Neural progenitor cell (in vitro differentiated cells): Measurements from ENCODE around the gene GH1. TPM values are rescaled to one million over a fixed set of nuclear protein-coding genes. Genes with fewer than 3 reads are reported as not detected.
A peak's percentile ranks its signal among the peaks of the same experiment; 100 is the strongest.
"Not testable (repeated sequence)": the region's sequence is repeated elsewhere in the genome, so short reads cannot be mapped to it uniquely, and the experiment has no call there.

Source experiments
- DNase-seq: peaks from one replicate; pipeline ENCODE4 v3.0.0-alpha.2; 2016; ENCODE audit warnings: low spot score
- H2AFZ ChIP-seq: fragments of 200-600 bp; sonication (generic); replicated peaks from 2 replicates; pipeline ENCODE4 v1.6.1; 2016; ENCODE audit warnings: antibody characterized with exemption
- H3F3A ChIP-seq: fragments of 200-600 bp; sonication (generic); 2 replicates; pipeline ENCODE4 v1.6.1; 2016; ENCODE audit warnings: antibody characterized with exemption, low read depth
- H3K27ac ChIP-seq: fragments of 200-600 bp; sonication (generic); 2 replicates; pipeline ENCODE4 v1.5.1; 2016; ENCODE audit warnings: mild to moderate bottlenecking
- H3K27me3 ChIP-seq: fragments of 200-600 bp; sonication (generic); 2 replicates; pipeline ENCODE4 v1.6.1; 2016; ENCODE audit warnings: mild to moderate bottlenecking, moderate library complexity
- H3K36me3 ChIP-seq: fragments of 200-600 bp; sonication (generic); 2 replicates; pipeline ENCODE4 v1.5.1; 2016
- H3K4me1 ChIP-seq: fragments of 200-600 bp; sonication (generic); 2 replicates; pipeline ENCODE4 v1.6.1; 2016; ENCODE audit warnings: mixed run types
- H3K4me2 ChIP-seq: fragments of 200-600 bp; sonication (generic); 2 replicates; pipeline ENCODE4 v1.6.1; 2016
- H3K4me3 ChIP-seq: fragments of 200-600 bp; sonication (generic); 2 replicates; pipeline ENCODE4 v1.5.1; 2016
- H3K79me2 ChIP-seq: fragments of 200-600 bp; sonication (generic); 2 replicates; pipeline ENCODE4 v1.6.1; 2016; ENCODE audit warnings: low read depth
- H3K9ac ChIP-seq: fragments of 200-600 bp; sonication (generic); 2 replicates; pipeline ENCODE4 v1.6.1; 2016
- H3K9me3 ChIP-seq: fragments of 200-600 bp; sonication (generic); 2 replicates; pipeline ENCODE4 v1.5.1; 2016; ENCODE audit warnings: low read depth
- H4K20me1 ChIP-seq: fragments of 200-600 bp; sonication (generic); 2 replicates; pipeline ENCODE4 v1.6.1; 2016; ENCODE audit warnings: low read depth
- H3K27ac Mint-ChIP-seq: 3 replicates; pipeline ENCODE4 v1.8.0; 2021; ENCODE audit warnings: mixed read lengths
- H3K27me3 Mint-ChIP-seq: 2 replicates; pipeline ENCODE4 v1.8.0; 2022; ENCODE audit warnings: low read depth, mild to moderate bottlenecking, inconsistent platforms, moderate library complexity, mixed read lengths; ENCODE audit not compliant: insufficient read depth
- H3K36me3 Mint-ChIP-seq: 3 replicates; pipeline ENCODE4 v1.8.0; 2021; ENCODE audit warnings: mixed read lengths
- H3K4me1 Mint-ChIP-seq: 3 replicates; pipeline ENCODE4 v1.8.0; 2021; ENCODE audit warnings: mixed read lengths
- H3K4me3 Mint-ChIP-seq: 3 replicates; pipeline ENCODE4 v1.8.0; 2021; ENCODE audit warnings: mild to moderate bottlenecking, moderate library complexity, mixed read lengths
- H3K9me3 Mint-ChIP-seq: 3 replicates; pipeline ENCODE4 v1.8.0; 2020; ENCODE audit warnings: mixed read lengths
- total RNA-seq: library from RNA; depleted of rRNA; stranded (reverse); fragments of >200 nt; gene quantifications from 2 replicates; pipeline ENCODE4 v1.2.3, GENCODE V29; 2015; ENCODE audit warnings: low replicate concordance
- TF ChIP-seq, protein P1 (sequence below): fragments of 200-600 bp; sonication (generic); IDR thresholded peaks from 2 replicates; pipeline ENCODE4 v1.5.1; 2017; ENCODE audit warnings: antibody characterized with exemption, mild to moderate bottlenecking

GH1 gene
- total RNA-seq, 1 donor from 2014 or later: not detected

DNA sequence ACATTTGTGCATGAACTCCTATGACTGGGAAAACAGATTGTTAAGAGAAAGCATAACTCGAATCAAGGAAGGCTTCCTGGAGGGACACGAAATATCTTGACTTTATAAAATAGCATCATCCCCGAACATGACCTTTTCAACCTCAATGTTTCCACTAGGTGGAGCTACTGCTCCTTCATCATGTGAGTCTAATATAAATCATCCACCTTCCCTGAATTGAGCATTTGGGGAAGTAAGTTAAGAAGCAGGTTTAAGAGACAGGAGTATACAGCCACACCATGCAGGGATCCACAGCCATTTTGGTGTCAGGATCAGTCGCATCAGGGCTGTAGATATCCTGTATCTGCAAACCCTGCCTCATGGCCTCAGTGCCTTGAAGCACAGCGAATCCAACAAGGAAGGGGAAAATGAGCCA lies 14.8 kb downstream of the GH1 start:
- H3K27me3 ChIP-seq, H3K4me1 Mint-ChIP-seq, H3K79me2 ChIP-seq, H3K27ac ChIP-seq, H3K4me2 ChIP-seq, H3K36me3 Mint-ChIP-seq, DNase-seq, H3K36me3 ChIP-seq, H4K20me1 ChIP-seq, H3K9me3 ChIP-seq, H3K4me3 Mint-ChIP-seq, H3F3A ChIP-seq, H3K4me1 ChIP-seq, H3K9me3 Mint-ChIP-seq, H3K9ac ChIP-seq, H2AFZ ChIP-seq, H3K27me3 Mint-ChIP-seq, H3K4me3 ChIP-seq: not testable (repeated sequence)
- H3K27ac Mint-ChIP-seq: peak overlapping the region; percentile 90
- TF ChIP-seq, protein P1, sequence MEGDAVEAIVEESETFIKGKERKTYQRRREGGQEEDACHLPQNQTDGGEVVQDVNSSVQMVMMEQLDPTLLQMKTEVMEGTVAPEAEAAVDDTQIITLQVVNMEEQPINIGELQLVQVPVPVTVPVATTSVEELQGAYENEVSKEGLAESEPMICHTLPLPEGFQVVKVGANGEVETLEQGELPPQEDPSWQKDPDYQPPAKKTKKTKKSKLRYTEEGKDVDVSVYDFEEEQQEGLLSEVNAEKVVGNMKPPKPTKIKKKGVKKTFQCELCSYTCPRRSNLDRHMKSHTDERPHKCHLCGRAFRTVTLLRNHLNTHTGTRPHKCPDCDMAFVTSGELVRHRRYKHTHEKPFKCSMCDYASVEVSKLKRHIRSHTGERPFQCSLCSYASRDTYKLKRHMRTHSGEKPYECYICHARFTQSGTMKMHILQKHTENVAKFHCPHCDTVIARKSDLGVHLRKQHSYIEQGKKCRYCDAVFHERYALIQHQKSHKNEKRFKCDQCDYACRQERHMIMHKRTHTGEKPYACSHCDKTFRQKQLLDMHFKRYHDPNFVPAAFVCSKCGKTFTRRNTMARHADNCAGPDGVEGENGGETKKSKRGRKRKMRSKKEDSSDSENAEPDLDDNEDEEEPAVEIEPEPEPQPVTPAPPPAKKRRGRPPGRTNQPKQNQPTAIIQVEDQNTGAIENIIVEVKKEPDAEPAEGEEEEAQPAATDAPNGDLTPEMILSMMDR: peak; percentile 62

DNA sequence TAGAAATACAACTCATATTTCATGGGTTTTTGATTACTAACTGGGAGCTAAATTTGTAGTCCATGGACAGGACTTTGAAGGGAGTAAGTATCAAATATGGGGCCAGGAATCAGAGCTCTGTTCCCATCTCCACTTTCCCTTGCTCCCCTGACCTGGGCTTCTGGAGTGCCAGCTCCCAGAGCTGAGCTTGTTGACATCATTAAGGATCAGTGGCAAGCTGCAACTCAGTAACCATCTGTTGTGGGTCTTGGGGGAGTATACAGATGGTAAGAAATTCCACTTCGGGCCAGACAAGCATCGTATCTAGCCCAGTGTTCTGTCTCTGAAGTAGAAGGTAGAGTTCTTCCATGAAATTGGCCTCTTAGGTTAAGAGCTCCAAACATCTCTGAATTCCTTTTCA lies 16.7 kb downstream of the GH1 start:
- H4K20me1 ChIP-seq, H3K4me3 ChIP-seq, H3K9me3 Mint-ChIP-seq, H3K9me3 ChIP-seq, H2AFZ ChIP-seq, H3K9ac ChIP-seq, H3K79me2 ChIP-seq, H3F3A ChIP-seq, H3K4me3 Mint-ChIP-seq, H3K27ac Mint-ChIP-seq, H3K27me3 ChIP-seq, H3K4me1 ChIP-seq, DNase-seq, H3K4me1 Mint-ChIP-seq, H3K27me3 Mint-ChIP-seq, H3K36me3 ChIP-seq, H3K36me3 Mint-ChIP-seq, H3K27ac ChIP-seq, H3K4me2 ChIP-seq: not testable (repeated sequence)

DNA sequence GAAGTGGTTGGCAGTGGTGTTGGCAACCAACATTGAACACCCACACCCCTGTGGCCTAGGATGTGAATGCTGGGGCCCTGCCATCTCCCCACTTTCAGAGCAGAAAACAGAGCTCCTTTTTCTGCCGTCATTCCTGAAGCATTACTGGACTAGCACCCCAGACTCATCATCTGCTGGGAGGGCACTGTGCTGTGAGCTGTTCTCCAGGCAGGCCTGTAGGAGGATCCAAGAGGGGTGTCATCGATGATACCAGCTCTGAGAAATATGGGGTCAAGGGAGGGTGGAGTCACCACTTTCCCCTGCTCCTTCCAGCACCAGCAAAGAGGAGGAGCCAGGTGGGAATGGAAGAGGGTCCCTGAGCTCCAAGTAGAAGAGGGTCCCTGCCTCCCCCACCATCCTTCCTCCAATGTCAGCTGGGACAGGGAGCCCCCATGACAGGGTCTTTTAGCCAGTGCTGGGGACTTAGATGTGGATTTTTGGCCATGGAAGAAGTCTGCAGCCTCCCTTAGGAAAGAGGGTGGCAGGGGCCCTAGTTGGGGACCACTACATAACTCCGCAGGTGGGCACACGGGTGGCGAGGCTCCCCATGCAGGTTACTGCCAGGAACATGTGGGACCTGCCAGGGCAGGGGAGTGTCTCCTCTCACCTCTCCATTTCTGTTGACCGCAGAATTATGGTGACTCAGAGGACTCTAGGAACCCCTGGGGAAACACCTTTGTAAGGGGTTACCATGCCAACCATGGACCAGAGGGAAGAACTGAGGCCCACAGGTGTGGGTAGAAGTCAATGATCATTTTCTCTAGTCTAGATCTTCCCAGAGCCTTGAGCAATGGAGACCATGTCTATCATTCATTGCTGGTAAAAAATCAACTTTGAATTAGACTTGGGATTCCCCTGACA lies 19.5 kb downstream of the GH1 start:
- not testable (repeated sequence) for H3K27ac Mint-ChIP-seq, H3K27me3 ChIP-seq, H3K36me3 ChIP-seq, H3K4me2 ChIP-seq, H3K9me3 ChIP-seq, H3K4me3 Mint-ChIP-seq, DNase-seq, H4K20me1 ChIP-seq, H3K9me3 Mint-ChIP-seq, H3K79me2 ChIP-seq, H2AFZ ChIP-seq, H3K4me3 ChIP-seq, H3K27me3 Mint-ChIP-seq, H3F3A ChIP-seq, H3K9ac ChIP-seq, H3K36me3 Mint-ChIP-seq, H3K4me1 Mint-ChIP-seq, H3K27ac ChIP-seq, H3K4me1 ChIP-seq

DNA sequence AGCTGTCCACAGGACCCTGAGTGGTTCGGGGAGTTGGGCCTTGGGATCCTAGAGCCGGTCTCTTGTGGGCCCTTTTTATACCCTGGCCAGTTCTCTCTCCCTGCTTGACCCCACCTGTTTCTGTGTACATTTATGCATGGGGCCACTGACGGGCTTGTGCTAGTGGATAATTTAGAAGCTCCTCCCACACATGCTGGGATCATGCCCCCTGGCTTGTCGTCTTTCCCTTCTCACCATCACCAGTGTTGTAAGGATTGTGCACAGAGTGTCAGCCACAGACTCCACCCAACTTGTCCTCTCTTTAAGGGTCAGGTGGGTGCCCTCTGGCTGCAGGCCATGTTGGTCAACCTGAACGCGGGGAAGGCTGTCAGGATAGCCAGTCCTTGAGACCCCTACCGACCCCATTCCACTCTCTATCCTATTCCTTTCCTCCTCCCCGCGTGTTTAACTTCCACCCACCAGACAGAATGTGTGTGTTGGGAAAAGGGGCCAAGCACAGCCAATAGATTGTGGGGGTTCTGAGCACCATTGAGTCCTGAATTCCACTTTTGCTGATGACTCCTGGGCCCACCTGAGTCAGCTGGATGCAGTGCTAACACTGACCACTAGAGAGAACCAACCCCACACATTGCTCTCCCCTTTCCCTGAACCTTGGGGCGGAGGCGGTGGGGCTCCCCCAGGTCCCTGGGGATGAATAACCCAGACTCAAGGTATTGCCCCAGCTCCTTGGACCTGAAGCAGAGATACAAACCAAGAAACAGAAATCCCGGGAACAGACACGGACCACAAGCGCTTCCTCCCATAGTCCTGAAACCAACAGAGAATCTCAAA lies 21.9 kb downstream of the GH1 start, which contains the start of gene CSH1:
CSH1 (minus strand) TSS at position 51 of the 831 bp plus-strand sequence. CDS start 63 bp downstream, outside the sequence.
- H4K20me1 ChIP-seq, H3K36me3 Mint-ChIP-seq, H3K4me3 ChIP-seq, H3K27me3 ChIP-seq, H3K4me3 Mint-ChIP-seq, H3K9me3 ChIP-seq, H3K4me2 ChIP-seq, H2AFZ ChIP-seq, H3K36me3 ChIP-seq, H3K9me3 Mint-ChIP-seq, DNase-seq, H3K9ac ChIP-seq, H3F3A ChIP-seq, H3K4me1 Mint-ChIP-seq, H3K27ac Mint-ChIP-seq, H3K27ac ChIP-seq, H3K27me3 Mint-ChIP-seq, H3K4me1 ChIP-seq, H3K79me2 ChIP-seq: not testable (repeated sequence)

DNA sequence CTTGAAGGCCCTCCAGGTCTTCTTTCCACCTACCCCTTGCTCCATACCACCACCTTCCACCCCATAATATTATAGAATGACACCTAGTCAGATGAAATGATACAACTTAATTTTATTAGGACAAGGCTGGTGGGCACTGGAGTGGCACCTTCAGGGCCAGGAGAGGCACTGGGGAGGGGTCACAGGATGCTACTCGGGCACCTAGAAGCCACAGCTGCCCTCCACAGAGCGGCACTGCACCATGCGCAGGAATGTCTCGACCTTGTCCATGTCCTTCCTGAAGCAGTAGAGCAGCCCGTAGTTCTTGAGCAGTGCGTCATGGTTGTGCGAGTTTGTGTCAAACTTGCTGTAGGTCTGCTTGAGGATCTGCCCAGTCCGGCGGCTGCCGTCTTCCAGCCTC lies 23.8 kb downstream of the GH1 start:
- H3K27ac Mint-ChIP-seq, H3K4me3 Mint-ChIP-seq, H2AFZ ChIP-seq, H3K27me3 Mint-ChIP-seq, H3K9me3 Mint-ChIP-seq, H3K27me3 ChIP-seq, H3K4me1 ChIP-seq, H4K20me1 ChIP-seq, H3K27ac ChIP-seq, DNase-seq, H3K79me2 ChIP-seq, H3K36me3 Mint-ChIP-seq, H3K36me3 ChIP-seq, H3K9ac ChIP-seq, H3F3A ChIP-seq, H3K4me3 ChIP-seq, H3K9me3 ChIP-seq, H3K4me1 Mint-ChIP-seq, H3K4me2 ChIP-seq: not testable (repeated sequence)

DNA sequence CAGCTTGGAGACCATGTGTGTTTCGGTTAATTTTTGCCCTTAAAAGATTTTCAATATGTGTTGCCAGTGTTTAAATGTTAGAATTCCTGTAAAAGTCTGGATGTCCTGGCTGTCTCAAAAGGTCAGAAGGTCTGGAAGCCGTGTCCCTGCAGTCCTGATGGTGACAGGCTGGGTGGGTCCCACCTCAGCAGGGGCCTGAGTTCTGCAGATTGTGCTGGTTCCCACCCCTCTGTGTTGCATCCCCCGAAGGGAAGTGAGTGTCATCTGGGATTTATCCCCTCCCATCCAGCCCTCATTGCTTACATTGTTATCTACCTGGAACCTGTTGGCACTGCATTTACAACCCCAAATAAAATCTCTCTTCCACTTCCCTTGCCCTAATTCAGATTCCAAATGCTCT lies 24.6 kb downstream of the GH1 start:
- not testable (repeated sequence) for H3K27ac Mint-ChIP-seq, H3K4me3 Mint-ChIP-seq, H3K36me3 Mint-ChIP-seq, H3K27me3 Mint-ChIP-seq, H2AFZ ChIP-seq, DNase-seq, H3K36me3 ChIP-seq, H3K4me1 Mint-ChIP-seq, H3K9me3 ChIP-seq, H3K79me2 ChIP-seq, H3K9ac ChIP-seq, H3K4me1 ChIP-seq, H3K4me3 ChIP-seq, H3K27me3 ChIP-seq, H3F3A ChIP-seq, H3K9me3 Mint-ChIP-seq, H4K20me1 ChIP-seq, H3K27ac ChIP-seq, H3K4me2 ChIP-seq
